ENCODE results near the gene FGF19. TPM values are rescaled to one million over a fixed set of nuclear protein-coding genes. Genes with fewer than 3 reads are reported as not detected.

Gene FGF19
- total RNA-seq, 1 donor from 2014 or later, result not detected

GRCh38 chr11:69721106-69721505 lies 17.3 kb upstream of the FGF19 start:
- intact Hi-C loops (cut with DNase I), result no loop called here
- no peak for DNase-seq (ENCODE audit: low spot score)

GRCh38 chr11:69718912-69719311 lies 15.1 kb upstream of the FGF19 start:
- no peak for DNase-seq (ENCODE audit: low spot score)
- intact Hi-C loops (cut with DNase I), result no loop called here

GRCh38 chr11:69718147-69718546 lies 14.3 kb upstream of the FGF19 start:
- intact Hi-C loops (cut with DNase I), result no loop called here
- no peak for DNase-seq (ENCODE audit: low spot score)

GRCh38 chr11:69716891-69717747 lies 13.3 kb upstream of the FGF19 start:
- intact Hi-C loops (cut with DNase I), result no loop called here
- no peak for DNase-seq (ENCODE audit: low spot score)

- intact Hi-C loops (cut with DNase I), result no loop called here
- no peak for DNase-seq (ENCODE audit: low spot score)
These were observed 12.3 kb upstream of the FGF19 start for GRCh38 chr11:69716099-69716498.

- DNase-seq (ENCODE audit: low spot score), result no peak
- intact Hi-C loops (cut with DNase I), result no loop called here
These were observed 11.6 kb upstream of the FGF19 start for GRCh38 chr11:69715446-69715845.

GRCh38 chr11:69711822-69712801 lies 8.3 kb upstream of the FGF19 start:
- intact Hi-C loops (cut with DNase I), result no loop called here
- DNase-seq (ENCODE audit: low spot score), result no peak

- no peak for DNase-seq (ENCODE audit: low spot score)
- intact Hi-C loops (cut with DNase I), result no loop called here
These were observed 5.0 kb upstream of the FGF19 start for GRCh38 chr11:69708736-69709401.

GRCh38 chr11:69707176-69707575 lies 3.4 kb upstream of the FGF19 start:
- intact Hi-C loops (cut with DNase I), result no loop called here
- DNase-seq (ENCODE audit: low spot score), result no peak

- intact Hi-C loops (cut with DNase I), result no loop called here
- no peak for DNase-seq (ENCODE audit: low spot score)
These were observed 2.3 kb upstream of the FGF19 start for GRCh38 chr11:69705901-69706787.

- DNase-seq (ENCODE audit: low spot score), result no peak
- intact Hi-C loops (cut with DNase I), result no loop called here
These were observed 1.6 kb upstream of the FGF19 start for GRCh38 chr11:69705351-69705811.

- intact Hi-C loops (cut with DNase I), result no loop called here
- no peak for DNase-seq (ENCODE audit: low spot score)
These were observed 859 bp upstream of the FGF19 start for GRCh38 chr11:69704508-69705253.

GRCh38 chr11:69703453-69703767 lies 412 bp downstream of the FGF19 start:
- intact Hi-C loops (cut with DNase I), result no loop called here
- DNase-seq (ENCODE audit: low spot score), result no peak

GRCh38 chr11:69702769-69703452 lies 911 bp downstream of the FGF19 start:
- no peak for DNase-seq (ENCODE audit: low spot score)
- intact Hi-C loops (cut with DNase I), result no loop called here

GRCh38 chr11:69702239-69702691 lies 1.6 kb downstream of the FGF19 start:
- DNase-seq (ENCODE audit: low spot score), result no peak
- intact Hi-C loops (cut with DNase I), result no loop called here

- intact Hi-C loops (cut with DNase I), result no loop called here
- peak; percentile 78 for DNase-seq (ENCODE audit: low spot score)
These were observed 3.3 kb downstream of the FGF19 start for GRCh38 chr11:69700278-69701140.

- intact Hi-C loops (cut with DNase I), result no loop called here
- DNase-seq (ENCODE audit: low spot score), result peak; percentile 66
These were observed 4.6 kb downstream of the FGF19 start for GRCh38 chr11:69699213-69699612.
